B cell (primary cell): ENCODE results near the gene USP12. TPM values are rescaled to one million over a fixed set of nuclear protein-coding genes. Genes with fewer than 3 reads are reported as not detected.

Source experiments
- ATAC-seq: fragments of 200-7000 bp; cut with Tn5 transposase; one replicate; pipeline ENCODE4 v1.10.0; 2021; ENCODE audit warnings: low read depth, mild to moderate bottlenecking, moderate number of reproducible peaks, moderate library complexity
- CTCF ChIA-PET: fragments of 350-600 bp; sonication (Branson Sonifier 250); formaldehyde crosslinking; loops from one replicate; lab custom pipeline; 2021; ENCODE audit warnings: antibody characterized with exemption, inconsistent platforms; lab: Charles Lee
- POLR2A ChIA-PET: fragments of 350-600 bp; sonication (Branson Sonifier 250); formaldehyde crosslinking; loops from one replicate; lab custom pipeline; 2021; ENCODE audit warnings: antibody characterized with exemption; lab: Charles Lee
- DNase-seq: peaks from one replicate; pipeline ENCODE4 v3.0.0; 2013
- H2AFZ ChIP-seq: 2 replicates; pipeline ENCODE4 v1.6.1; 2012; ENCODE audit warnings: mild to moderate bottlenecking, low read depth, low read length; ENCODE audit not compliant: insufficient read depth, poor library complexity, severe bottlenecking
- H3K27ac ChIP-seq, 2 donors: 1 replicate in 1 of 2; 2 replicates in 1 of 2; pipeline ENCODE4 v1.5.1; 2012 to 2013; ENCODE audit warnings: low read length in 2 of 2, mild to moderate bottlenecking in 2 of 2, moderate library complexity in 1 of 2
- H3K27me3 ChIP-seq, 4 experiments: fragments of 200-600 bp in 1 of 4; sonication (generic) in 1 of 4; replicated peaks in 1 of 4; 1 replicate in 2 of 4; 2 replicates in 2 of 4; pipeline versions ENCODE4 v1.6.1 to v1.7.0; 2013 to 2016; ENCODE audit warnings: low read length in 3 of 4, mild to moderate bottlenecking in 2 of 4, mixed read lengths in 1 of 4, moderate library complexity in 1 of 4; ENCODE audit not compliant: insufficient read depth in 4 of 4, control insufficient read depth in 3 of 4; ENCODE audit errors: control extremely low read depth in 1 of 4
- H3K36me3 ChIP-seq, 2 experiments: replicated peaks in 1 of 2; 1 replicate in 1 of 2; 2 replicates in 1 of 2; pipeline versions ENCODE4 v1.6.1 to v1.7.1; 2013; ENCODE audit warnings: low read length in 1 of 2; ENCODE audit not compliant: insufficient read depth in 2 of 2, control insufficient read depth in 1 of 2; ENCODE audit errors: control extremely low read depth in 1 of 2, extremely low read depth in 1 of 2
- H3K4me1 ChIP-seq, 2 donors: fragments of 200-600 bp in 1 of 2; sonication (generic) in 1 of 2; 1 replicate in 1 of 2; 2 replicates in 1 of 2; pipeline versions ENCODE4 v1.5.1 to v1.6.1; 2013 to 2017; ENCODE audit warnings: low read length in 2 of 2; ENCODE audit not compliant: control insufficient read depth in 2 of 2, insufficient read depth in 2 of 2
- H3K4me2 ChIP-seq: replicated peaks from 2 replicates; pipeline ENCODE3; 2012; ENCODE audit warnings: mild to moderate bottlenecking, low read depth, low read length; ENCODE audit not compliant: poor library complexity, severe bottlenecking
- H3K4me3 ChIP-seq, 5 experiments: fragments of 200-600 bp in 1 of 5; sonication (generic) in 1 of 5; 1 replicate in 3 of 5; 2 replicates in 2 of 5; pipeline versions ENCODE4 v1.5.1 to v1.7.0; 2011 to 2016; ENCODE audit warnings: low read length in 4 of 5, mild to moderate bottlenecking in 4 of 5, low read depth in 2 of 5, control low read depth in 1 of 5, moderate library complexity in 1 of 5; ENCODE audit not compliant: insufficient read depth in 1 of 5; ENCODE audit errors: control extremely low read depth in 1 of 5, extremely low read depth in 1 of 5
- H3K79me2 ChIP-seq: fragments of 200-600 bp; sonication (generic); one replicate; pipeline ENCODE4 v1.6.0; 2016; ENCODE audit warnings: low read length; ENCODE audit not compliant: control insufficient read depth, insufficient read depth
- H3K9ac ChIP-seq: fragments of 200-600 bp; sonication (generic); 2 replicates; pipeline ENCODE4 v1.6.1; 2017; ENCODE audit warnings: mild to moderate bottlenecking, low read length, moderate library complexity
- H3K9me3 ChIP-seq, 3 donors: one replicate each; pipeline versions ENCODE4 v1.6.1 to v1.7.1; 2013; ENCODE audit warnings: low read length in 2 of 3; ENCODE audit not compliant: control insufficient read depth in 2 of 3, insufficient read depth in 1 of 3; ENCODE audit errors: control extremely low read depth in 1 of 3
- H4K20me1 ChIP-seq: 2 replicates; pipeline ENCODE4 v1.6.0; 2012; ENCODE audit warnings: mild to moderate bottlenecking, low read length; ENCODE audit not compliant: insufficient read depth, control insufficient read depth, poor library complexity, severe bottlenecking
- H3K27ac Mint-ChIP-seq: one replicate; pipeline ENCODE4 v1.8.0; 2021; ENCODE audit warnings: mixed read lengths
- H3K27me3 Mint-ChIP-seq: one replicate; pipeline ENCODE4 v1.8.0; 2021; ENCODE audit warnings: mixed read lengths
- H3K4me1 Mint-ChIP-seq: one replicate; pipeline ENCODE4 v1.8.0; 2021; ENCODE audit warnings: mixed read lengths
- H3K4me3 Mint-ChIP-seq: one replicate; pipeline ENCODE4 v1.8.0; 2021; ENCODE audit warnings: mixed read lengths
- H3K9me3 Mint-ChIP-seq: one replicate; pipeline ENCODE4 v1.8.0; 2022; ENCODE audit warnings: mixed read lengths; ENCODE audit not compliant: insufficient read depth
- CTCF ChIP-seq: fragments of 200-600 bp; IDR thresholded peaks from one replicate; pipeline ENCODE4 v1.8.0; 2022; ENCODE audit warnings: antibody characterized with exemption, mild to moderate bottlenecking
- EZH2 ChIP-seq: IDR thresholded peaks from 2 replicates; pipeline ENCODE4 v1.6.1; 2012; ENCODE audit warnings: borderline replicate concordance, low read depth, mild to moderate bottlenecking, moderate library complexity, low read length; ENCODE audit not compliant: insufficient read depth, poor library complexity, severe bottlenecking
- WGBS: methylation state at CpG from one replicate; pipeline ENCODE4 v1.1.5; 2013; ENCODE audit warnings: missing lambda C conversion rate; ENCODE audit not compliant: insufficient coverage; 5-methylcytosine and 5-hydroxymethylcytosine counted together
- intact Hi-C: fragments of 100-400 bp; cut with micrococcal nuclease; formaldehyde crosslinking; loops from one replicate; pipeline ENCODE4 v1.10.0; 2022
- polyA plus RNA-seq: library from polyadenylated mRNA; depleted of rRNA; stranded (reverse); fragments of >200 nt; gene quantifications from 2 replicates; pipeline ENCODE4 v1.2.3, GENCODE V29; 2012
- total RNA-seq, 2 donors: library from RNA; stranded (reverse); fragments of 120-200 nt in 1 of 2; gene quantifications; 1 replicate in 1 of 2; 2 replicates in 1 of 2; pipeline versions ENCODE4 v1.2.3 to v1.2.4, GENCODE V29; 2013 to 2022

Gene USP12
- total and polyA plus RNA-seq, 2 donors (not counting 1 experiment from before 2014, with no cell fraction given) = 21.7 to 46.3 TPM

GRCh38 chr13:27035892-27036235, 135.7 kb downstream of the USP12 start:
- peaks cover 0 to 5% (median 1%) of the 10 kb centered on the region in 3 donors for H3K9me3 ChIP-seq
- ChIA-PET POLR2A (no interaction called here), CTCF (interaction anchor here (2.3 kb wide), 1 partner anchor 326 kb away, joined by 8 read pairs; no protein-coding TSS in a partner anchor)
- no peak for TF ChIP-seq EZH2
- no peak for TF ChIP-seq CTCF
- no peak overlapping the region for H3K4me2 ChIP-seq
- peaks cover 0 to 7% of the 10 kb centered on the region in 2 donors for H3K4me1 ChIP-seq
- no peak overlapping the region for H3K4me3 ChIP-seq
- 89% methylated on average over 11 of the region's 11 CpGs for WGBS
- Mint-ChIP-seq H3K27me3 (peaks cover 9% of the 10 kb centered on the region), H3K9me3 (no peaks in the 10 kb centered on the region), H3K4me1 (peaks cover 8% of the 10 kb centered on the region), H3K27ac (no peak overlapping the region), H3K4me3 (no peak overlapping the region)
- no peaks in the 10 kb centered on the region for H3K36me3 ChIP-seq
- H3K27ac ChIP-seq = no peak overlapping the region
- H2AFZ ChIP-seq = no peak overlapping the region
- H3K79me2 ChIP-seq = no peaks in the 10 kb centered on the region
- peaks cover 0 to 6% (median 0%) of the 10 kb centered on the region in 4 experiments for H3K27me3 ChIP-seq
- ATAC-seq (no peak), DNase-seq (no peak)
- no peak overlapping the region for H3K9ac ChIP-seq
- H4K20me1 ChIP-seq = no peaks in the 10 kb centered on the region
- intact Hi-C loops = no loop called here

- Mint-ChIP-seq H3K27ac (no peak overlapping the region), H3K4me1 (peaks cover 8% of the 10 kb centered on the region), H3K27me3 (peaks cover 9% of the 10 kb centered on the region), H3K4me3 (peak overlapping the region; percentile 64), H3K9me3 (no peaks in the 10 kb centered on the region)
- Histone ChIP-seq H3K27me3 (peaks cover 0 to 6% (median 0%) of the 10 kb centered on the region in 4 experiments), H2AFZ (peak overlapping the region; percentile 59), H4K20me1 (no peaks in the 10 kb centered on the region), H3K36me3 (no peaks in the 10 kb centered on the region), H3K4me2 (peak overlapping the region; percentile 39), H3K4me3 (peak overlapping the region in 1 of 5 experiments; percentile 16), H3K9ac (no peak overlapping the region), H3K4me1 (peaks cover 0 to 7% of the 10 kb centered on the region in 2 donors), H3K27ac (no peak overlapping the region), H3K79me2 (no peaks in the 10 kb centered on the region), H3K9me3 (peaks cover 0 to 5% (median 1%) of the 10 kb centered on the region in 3 donors)
- POLR2A ChIA-PET = no interaction called here
- intact Hi-C loops = no loop called here
- no peak for ATAC-seq
- WGBS = 39% methylated on average over 16 of the region's 18 CpGs
- CTCF ChIA-PET = interaction anchor here (2.3 kb wide), 1 partner anchor 327 kb away, joined by 8 read pairs; no protein-coding TSS in a partner anchor
- no peak for TF ChIP-seq CTCF
- TF ChIP-seq EZH2 = no peak
- no peak for DNase-seq
These were observed 136.9 kb downstream of the USP12 start for GRCh38 chr13:27034678-27035111.
